HK-2 (cell line): ENCODE data around the gene CABCOCO1.

ENCODE experiments used
- DNase-seq: peaks from one replicate; pipeline ENCODE4 v3.0.0-alpha.2; 2018; ENCODE audit not compliant: unreplicated experiment

The CABCOCO1 gene

DNA sequence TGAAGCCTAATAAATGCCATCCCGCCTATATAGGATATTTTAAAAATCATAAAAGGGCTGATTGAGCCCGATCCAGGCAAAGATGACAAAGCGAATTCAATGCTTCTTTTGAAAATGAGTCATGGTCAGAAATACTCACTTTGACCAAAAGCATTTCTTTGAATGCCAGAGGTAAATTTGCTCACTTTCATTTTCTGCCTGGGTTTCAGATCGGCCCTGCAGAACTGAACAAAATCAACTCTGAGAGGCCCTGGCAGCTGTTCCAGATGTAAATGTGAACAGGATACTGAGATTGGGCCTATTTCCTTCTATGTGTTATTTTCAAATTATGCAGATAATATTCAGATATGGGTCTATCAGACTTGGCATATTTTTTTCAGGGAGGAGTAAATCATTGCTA lies 124.0 kb downstream of the CABCOCO1 start:
- no peak for DNase-seq

DNA sequence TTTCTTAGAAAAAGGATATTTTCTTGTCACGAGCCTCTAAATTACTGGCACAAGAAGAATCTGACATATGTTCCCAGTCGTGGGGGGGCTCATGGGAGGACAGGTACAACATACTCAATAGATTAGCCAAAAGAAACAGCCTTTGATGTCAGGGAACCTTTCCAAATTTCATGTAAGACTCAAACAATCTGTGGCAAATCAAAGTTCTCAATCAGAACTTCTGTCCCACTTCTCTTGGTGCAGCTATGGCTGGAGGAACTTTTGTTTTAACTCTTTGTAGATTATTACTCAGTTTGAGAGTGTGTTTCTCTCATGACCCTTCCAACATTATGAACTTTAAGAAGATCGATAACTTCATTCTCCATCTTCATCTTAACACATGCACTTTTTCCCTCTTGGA lies 124.4 kb downstream of the CABCOCO1 start:
- DNase-seq = no peak

DNA sequence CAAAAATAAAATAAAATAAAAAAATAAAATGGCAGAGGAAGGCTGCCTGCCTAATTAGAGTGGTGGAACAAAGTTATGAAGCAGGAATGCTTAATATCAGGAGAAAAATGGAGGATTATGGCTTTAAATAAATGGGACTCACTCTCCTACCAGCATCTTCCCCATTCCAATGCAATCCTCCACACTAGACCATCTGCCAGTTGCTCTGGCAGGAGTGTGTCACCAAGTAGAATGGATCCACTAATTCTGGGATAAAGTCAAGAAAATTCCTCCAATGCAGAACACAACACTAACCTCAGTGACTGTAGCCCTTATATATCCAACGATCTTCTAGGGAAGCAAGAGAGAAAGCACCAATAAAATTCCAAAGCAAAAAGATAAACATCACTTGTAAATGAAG lies 126.3 kb downstream of the CABCOCO1 start:
- no peak for DNase-seq

DNA sequence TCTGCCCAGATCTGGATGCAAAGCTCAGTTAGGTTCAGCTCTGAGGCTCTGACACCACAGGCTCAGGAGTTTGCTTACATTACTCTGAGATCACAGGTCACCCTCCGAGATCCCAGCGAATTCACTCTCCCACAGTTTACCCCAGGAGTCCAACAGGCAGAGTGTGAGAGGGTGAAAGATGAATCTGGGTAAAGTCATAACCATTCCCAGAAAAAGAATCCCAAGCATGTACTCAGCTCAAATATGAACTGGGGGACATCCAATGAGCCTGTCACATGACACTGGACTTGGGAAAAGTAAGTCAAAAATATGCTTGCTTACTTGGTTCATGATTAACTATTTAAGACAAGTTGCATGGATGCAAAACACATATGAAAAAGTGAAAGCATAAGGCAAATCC lies 128.5 kb downstream of the CABCOCO1 start:
- DNase-seq = no peak

DNA sequence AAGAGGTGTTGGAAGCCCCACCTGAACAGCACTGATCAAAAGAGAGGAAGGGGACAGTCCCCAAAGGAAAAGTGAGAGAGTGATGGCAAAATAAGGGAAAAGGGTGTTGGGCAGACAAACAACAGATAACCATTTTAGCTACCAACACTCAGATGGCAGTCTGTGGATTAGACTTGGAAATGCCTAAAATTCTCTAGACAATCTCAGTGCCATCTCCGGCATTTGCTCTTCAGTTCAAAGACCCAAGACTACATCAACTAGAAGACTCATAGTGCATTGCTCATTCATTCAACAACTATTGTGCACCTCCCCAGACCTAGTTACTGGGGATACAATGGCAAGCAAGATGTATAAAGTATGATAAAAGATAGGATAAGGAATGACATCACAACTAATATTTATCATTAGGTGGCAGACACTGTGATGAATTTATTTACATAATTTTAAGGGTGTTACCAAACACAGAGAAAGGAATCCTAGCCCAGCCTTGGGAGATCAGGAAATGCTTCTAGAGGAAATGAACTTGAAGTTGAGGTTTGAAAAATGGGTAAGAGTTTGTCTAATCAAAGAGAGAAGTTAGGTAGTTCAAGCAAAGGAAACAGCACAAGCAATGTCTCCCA lies 129.5 kb downstream of the CABCOCO1 start:
- no peak for DNase-seq

DNA sequence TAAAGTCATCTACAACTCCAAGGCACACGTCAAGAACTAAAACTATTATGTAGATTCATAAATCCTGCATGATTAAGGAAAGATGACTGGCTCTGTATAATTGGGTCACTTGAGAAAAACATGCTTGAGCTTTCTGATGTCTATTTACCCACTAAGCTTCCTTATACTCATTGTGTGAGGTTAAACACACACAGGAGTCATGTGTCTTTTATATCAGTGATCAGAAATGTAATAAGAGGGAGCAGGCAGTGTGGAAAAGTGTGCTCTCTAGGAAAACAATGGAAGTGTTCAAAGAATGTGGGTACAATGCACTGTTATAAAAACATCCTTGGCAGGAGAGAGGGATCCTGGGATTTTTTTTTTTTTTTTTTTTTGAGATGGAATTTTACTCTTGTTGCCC lies 130.2 kb downstream of the CABCOCO1 start:
- no peak for DNase-seq

DNA sequence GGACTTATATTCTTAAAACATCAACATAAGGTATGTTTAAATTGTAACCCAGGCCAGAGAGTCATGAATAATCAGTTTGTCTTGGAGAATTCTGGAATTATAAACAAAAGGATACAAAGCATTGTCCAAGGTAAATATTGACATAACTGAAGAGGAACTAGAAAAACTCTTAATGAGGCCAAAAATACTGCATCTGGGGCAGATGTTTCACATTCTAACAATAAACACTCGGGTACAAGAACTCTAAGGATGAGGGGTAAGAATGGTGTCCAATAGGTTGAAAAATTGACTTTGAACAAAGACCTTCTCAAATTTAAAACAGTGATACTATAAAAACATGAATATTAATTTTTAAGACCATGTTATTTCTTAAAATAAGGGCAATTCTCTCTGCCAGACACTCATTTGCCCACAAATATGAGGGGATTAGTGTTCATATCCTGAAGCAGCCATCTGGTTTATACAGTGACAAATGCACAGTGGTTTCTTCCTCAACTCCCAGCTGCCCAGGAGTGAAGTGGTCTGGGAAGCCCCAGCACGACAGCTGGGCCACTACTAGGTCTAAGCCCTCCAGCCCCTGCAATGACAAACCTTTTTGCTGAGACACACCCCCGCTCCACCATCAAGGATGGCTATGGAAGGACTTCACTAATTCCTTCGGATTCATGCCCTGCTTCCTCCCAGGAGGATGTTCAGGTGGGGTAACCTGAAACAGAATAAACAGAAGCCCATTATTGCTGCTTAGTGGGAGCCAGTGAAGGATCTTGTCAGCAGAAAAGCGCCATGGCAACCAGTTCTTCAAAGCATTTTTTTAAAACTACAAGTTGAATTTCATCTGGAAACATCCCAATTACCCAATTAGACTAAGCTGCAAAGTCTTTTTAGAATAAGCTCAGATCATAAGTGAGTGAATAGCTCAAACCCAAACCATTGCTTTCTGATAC lies 131.3 kb downstream of the CABCOCO1 start:
- no peak for DNase-seq

DNA sequence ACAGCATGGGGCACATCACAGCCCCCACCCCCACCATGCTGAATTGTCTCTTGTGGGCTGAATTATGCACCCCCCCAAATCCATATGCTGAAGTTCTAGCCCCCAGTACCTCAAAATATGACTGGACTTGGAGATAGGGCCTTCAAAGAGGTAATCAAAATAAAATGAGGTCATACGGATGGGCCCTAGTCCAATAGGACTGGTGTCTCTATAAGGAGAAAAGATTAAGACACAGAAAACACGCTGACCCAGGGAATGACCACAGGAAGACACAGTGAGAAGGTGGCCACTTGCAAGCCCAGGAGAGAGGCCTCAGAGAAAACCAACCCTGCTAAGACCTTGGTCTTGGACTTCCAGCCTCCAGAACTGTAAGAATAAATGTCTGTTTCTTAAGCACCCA lies 132.4 kb downstream of the CABCOCO1 start:
- DNase-seq = no peak

DNA sequence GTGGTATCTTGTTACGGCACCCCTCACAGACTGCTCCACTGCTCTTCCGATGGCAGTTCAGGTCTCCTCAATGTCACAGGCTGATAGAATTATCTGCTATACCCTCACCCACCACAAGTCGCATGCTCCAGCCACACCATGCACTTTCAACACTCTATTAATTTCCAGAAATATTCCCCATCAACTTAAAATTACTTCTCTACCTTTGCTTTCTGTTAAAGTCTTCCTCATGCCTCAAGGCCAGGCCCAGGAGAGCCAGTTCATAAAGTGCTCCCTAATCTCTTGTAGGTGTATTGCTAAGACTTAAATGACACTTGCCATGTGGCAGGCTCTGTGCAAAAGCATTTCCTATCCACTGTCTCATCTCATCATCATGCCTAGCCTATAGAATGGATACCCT lies 132.8 kb downstream of the CABCOCO1 start:
- DNase-seq = no peak

DNA sequence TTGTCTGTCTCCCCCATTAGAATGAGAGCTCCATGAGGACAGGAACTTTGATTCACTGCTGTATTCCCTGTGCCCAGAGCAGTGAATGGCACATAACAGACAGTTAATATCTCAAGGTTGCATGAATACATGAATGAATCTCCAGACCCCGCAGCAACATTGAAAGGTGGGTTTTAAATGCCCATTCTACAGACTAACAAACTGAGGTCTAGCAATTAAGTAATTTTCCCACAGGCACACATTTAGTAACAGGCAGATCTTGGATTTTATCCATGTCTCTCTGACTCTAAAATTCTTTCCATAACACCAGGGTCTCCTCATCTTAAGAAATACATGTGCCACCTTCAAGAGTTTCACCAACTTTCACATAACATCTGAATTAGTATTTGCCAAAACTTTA lies 134.1 kb downstream of the CABCOCO1 start:
- DNase-seq = no peak

DNA sequence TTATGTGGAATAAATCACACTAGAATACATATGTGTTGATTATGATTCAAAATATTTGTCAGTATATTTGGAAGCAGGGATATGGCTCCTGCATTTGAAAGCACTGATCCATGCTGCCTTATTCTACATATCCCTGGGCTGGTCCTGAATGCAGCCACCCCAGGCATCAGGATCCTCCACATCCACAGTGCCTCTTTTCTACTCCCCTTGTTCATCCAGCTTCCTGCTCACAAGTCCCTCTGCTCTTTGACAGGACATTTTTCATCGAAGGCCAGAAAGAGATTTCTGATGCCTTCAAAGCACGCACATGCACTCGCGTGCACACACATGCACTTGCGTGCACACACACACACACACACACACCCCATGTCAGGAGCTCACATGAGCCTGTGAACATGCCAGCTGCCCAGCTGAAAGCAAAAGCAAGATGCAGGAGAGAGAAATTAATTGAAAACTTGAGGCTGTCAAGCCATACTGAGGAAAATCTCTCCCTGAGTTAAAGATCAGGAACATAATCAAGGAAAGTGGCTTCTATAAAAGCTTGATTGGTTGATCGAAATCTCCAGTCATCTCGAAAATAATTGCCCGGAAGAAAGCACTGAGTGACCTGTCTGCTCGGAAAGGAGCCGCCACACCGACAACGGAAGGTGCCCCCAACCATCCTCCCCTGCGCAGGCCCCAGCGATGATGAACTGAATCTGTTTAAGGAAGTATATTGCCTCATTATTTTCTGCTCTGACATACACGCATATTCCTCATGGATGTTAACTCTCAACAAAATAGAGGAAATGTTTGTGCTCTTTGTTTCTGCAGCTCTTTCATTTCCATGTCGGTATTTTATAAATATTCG lies 134.8 kb downstream of the CABCOCO1 start:
- no peak for DNase-seq

DNA sequence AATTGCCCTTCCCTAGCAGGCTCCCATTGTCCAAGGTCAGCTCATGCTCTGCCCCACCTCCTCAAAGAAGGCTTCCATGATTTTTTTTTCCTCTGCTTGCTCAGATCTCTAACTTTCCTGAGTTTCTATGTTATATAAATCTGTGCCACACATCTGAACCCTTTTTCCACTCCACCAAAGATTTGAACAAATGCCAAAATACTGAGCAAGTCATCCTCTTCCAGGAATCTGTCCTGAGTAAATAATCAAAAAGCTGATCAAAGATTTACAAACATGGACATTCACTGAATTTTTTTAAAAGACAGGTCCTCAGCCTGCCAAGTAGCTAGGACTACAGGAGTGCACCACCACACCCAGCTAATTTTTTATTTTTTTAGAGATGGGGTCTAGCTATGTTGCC lies 136.0 kb downstream of the CABCOCO1 start:
- DNase-seq = no peak

DNA sequence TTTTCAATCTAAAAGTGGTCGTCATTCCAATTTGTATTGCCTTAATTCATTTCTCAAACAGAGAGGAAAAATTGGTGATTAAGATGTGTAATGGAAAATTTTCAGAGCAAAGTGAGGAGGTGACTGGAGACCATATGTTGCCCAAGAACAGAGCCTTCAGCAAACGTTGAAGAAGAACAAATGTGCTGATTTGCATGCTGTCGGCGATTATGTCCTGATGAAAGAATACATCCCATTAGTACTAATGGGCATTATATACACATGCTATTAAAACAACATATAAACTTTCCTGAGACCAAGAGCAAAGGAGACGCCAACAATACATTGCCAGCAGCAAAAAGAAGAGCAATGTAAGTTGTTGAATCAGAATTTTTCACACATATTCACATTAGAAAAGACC lies 138.8 kb downstream of the CABCOCO1 start:
- no peak for DNase-seq

DNA sequence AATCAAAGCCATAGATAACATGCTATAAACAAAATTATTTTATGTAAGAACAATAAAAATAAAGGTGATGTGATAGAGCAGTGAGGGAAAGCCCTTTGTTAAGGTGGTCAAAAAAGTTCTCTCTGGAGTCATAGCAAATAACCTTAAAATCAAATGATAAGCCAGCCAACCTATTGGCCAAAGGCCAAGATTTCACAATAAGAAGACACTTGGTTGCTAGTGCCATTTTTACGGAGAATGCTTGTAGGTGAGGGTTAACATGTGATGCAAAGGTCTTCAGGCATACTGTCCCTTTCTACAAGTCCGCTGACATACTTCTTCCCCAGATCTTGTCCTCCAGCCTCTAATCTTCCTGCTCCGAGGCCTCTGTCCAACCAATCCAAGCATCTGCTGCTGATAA lies 140.5 kb downstream of the CABCOCO1 start:
- no peak for DNase-seq

DNA sequence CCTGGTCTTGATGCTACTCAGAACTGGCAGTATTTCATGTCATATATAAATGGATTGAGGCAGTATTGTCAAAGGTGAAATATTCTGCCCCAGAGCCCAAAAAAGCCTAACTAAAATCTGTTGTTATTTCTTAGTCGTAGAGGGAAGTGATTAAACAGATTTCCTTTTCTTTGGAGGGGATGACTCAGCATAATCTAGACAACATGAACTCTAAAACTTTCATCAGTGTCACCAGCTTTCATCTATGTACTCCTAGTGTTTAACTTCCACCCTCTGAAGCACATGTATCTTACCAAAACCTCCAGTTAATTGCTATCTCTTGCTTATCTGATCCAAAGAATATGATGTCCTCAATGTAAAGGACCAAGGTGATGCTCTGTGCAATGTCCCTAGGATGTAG lies 141.7 kb downstream of the CABCOCO1 start:
- DNase-seq = no peak

DNA sequence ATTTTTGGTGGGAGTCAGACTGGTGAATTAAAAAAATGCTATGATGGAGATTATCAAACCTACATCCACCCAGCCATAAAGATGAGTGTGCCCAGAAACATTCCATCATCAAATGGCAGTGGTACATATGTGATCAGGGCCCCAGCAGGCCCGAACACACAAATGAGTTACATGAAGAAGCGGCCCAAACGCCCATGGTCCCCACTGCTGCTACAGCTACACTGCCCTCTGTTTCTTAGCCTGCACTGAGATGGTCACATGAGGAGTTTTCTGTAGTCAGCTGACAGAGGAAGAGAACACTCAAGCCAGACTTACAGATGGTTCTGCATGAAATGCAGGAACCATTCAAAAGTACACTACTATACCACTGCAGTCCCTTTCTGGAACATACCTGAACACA lies 142.4 kb downstream of the CABCOCO1 start:
- DNase-seq = no peak

DNA sequence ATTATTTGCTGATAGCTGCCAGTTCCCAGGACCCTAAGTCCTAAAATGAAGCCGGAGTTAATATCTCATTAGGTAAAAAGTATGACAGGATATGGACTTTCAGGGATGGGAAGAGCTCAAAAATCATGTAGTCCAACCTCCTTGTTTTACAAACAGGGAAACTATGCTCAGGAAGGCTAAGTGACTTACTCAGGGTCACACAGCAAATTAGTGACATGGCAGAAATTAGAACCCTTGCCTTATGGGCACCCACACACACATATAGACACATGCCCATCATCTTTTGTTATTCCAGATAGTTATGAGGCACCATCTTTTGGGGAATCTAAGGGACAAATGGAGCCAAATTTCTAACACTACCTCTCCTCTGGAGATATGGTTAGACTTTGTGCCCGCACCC lies 147.5 kb downstream of the CABCOCO1 start:
- no peak for DNase-seq

DNA sequence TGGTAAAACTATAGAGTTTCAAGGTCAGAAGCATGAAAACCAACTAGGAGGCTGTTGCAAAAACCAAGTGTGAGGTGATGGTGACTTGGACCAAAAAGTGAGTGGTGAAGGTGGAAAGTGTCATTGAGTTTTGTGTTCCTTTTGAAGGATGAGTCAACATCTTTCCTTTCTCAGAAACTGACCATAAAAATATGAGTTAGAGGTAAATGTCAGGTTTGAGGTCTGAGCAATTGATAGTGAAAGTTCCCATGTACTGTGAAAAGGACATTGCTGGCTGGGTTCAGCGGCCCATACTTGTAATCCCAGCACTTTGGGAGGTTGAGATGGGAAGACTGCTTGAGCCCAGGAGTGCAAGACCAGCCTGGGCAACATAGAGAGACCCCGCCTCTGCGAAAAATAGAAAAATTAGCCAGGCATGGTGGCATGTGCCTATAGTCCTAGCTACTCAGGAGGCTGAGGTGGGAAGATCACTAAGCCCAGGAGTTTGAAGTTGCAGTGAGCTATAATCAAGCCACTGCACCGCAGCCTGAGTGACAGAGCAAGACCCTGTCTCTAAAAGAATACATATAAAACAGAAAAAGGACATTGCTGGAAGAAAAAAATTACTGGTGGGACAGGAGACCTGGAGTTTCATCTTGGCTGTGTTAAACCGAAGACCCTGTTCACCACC lies 149.5 kb downstream of the CABCOCO1 start:
- no peak for DNase-seq

DNA sequence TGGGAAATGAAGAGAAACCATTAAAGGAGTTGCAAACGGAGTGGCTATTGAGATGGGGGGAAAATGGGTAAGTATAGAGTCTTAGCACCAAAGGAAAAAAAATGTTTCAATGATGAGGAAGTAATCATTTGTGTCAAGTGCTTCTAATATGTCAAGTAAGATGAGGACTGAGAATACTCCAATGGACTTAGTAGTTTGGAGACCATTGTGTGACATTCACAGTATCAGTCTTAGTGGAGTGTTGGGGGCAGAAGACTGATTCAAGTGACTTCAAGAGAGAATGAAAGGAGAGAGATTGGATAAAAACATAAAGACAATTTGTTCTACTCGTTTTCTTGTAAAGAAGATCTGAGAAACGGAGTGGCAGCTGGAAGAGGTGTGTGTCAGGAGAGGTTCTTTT lies 150.2 kb downstream of the CABCOCO1 start:
- no peak for DNase-seq

DNA sequence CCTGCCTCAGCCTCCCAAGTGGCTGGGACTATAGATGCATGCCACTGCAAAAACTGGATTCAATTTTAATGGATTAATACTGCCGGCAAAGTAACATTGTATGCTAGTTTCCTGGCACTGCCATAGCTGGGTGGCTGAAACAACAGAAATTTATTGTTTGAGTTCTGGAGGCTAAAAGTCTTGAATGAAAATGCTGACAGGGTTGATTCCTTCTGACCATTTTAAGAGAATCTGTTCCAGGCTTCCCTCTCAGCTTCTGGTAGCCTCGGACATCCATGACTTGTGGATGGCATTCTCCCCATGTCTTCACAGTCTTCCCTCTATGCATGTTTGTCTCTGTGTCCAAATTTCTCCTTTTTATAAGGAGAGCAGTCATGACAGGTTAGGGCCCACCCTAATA lies 151.4 kb downstream of the CABCOCO1 start:
- no peak for DNase-seq

DNA sequence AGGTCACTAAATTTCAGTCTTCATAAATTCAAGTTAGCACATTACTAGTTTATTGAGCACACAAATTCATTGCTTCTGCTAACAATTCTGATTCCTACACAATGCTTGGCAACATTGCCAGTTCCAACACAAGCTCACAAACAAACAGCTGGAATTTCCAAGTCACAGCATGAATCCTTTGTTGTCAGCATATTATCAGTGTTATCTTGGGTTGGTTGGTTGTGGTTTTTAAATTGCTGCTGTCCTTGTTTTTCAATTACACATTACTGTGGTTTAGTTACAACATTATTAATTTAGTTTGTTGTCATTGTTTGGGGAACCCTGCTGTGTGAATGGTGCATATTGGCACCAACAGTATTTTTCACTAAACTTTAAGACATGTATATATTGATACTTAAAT lies 152.8 kb downstream of the CABCOCO1 start:
- no peak for DNase-seq
